ENCODE measurements around the gene N4BP2.
"Not testable (repeated sequence)": the region's sequence is repeated elsewhere in the genome, so short reads cannot be mapped to it uniquely, and the experiment has no call there.

N4BP2 gene

GRCh38 chr4:40099010-40099409 lies 42.4 kb downstream of the N4BP2 start:
- TF ChIP-seq POLR2AphosphoS5 (IDR thresholded peaks at IDR 0.05; ENCODE audit: low read depth, low read length) (no peak), POLR2A (IDR thresholded peaks at IDR 0.05; ENCODE audit: low read depth, low read length) (no peak), TAF1 (IDR thresholded peaks at IDR 0.05; ENCODE audit: borderline replicate concordance, low read depth, low read length) (no peak)
- no peak for FAIRE-seq
- DNase-seq (ENCODE audit: insufficient read length), result no peak

- DNase-seq (ENCODE audit: insufficient read length); FAIRE-seq: not testable (repeated sequence)
Measured at GRCh38 chr4:40107150-40107549, 50.5 kb downstream of the N4BP2 start.

- no peak for TF ChIP-seq TAF1 (IDR thresholded peaks at IDR 0.05; ENCODE audit: borderline replicate concordance, low read depth, low read length)
- no peak for TF ChIP-seq POLR2A (IDR thresholded peaks at IDR 0.05; ENCODE audit: low read depth, low read length)
- DNase-seq (ENCODE audit: insufficient read length), result no peak
- no peak for FAIRE-seq
Measured at GRCh38 chr4:40112027-40112792, 55.6 kb downstream of the N4BP2 start.

- TF ChIP-seq POLR2A (IDR thresholded peaks at IDR 0.05; ENCODE audit: low read depth, low read length) (no peak), TAF1 (IDR thresholded peaks at IDR 0.05; ENCODE audit: borderline replicate concordance, low read depth, low read length) (no peak), POLR2AphosphoS5 (IDR thresholded peaks at IDR 0.05; ENCODE audit: low read depth, low read length) (no peak)
- no peak for FAIRE-seq
- no peak for DNase-seq (ENCODE audit: insufficient read length)
Measured at GRCh38 chr4:40114206-40114605, 57.6 kb downstream of the N4BP2 start.

- no peak for FAIRE-seq
- TF ChIP-seq POLR2A (IDR thresholded peaks at IDR 0.05; ENCODE audit: low read depth, low read length) (no peak), TAF1 (IDR thresholded peaks at IDR 0.05; ENCODE audit: borderline replicate concordance, low read depth, low read length) (no peak), POLR2AphosphoS5 (IDR thresholded peaks at IDR 0.05; ENCODE audit: low read depth, low read length) (no peak)
Measured at GRCh38 chr4:40118861-40119260, 62.2 kb downstream of the N4BP2 start.

GRCh38 chr4:40119344-40119743 lies 62.7 kb downstream of the N4BP2 start:
- FAIRE-seq (no peak), DNase-seq (ENCODE audit: insufficient read length) (no peak)
- no peak for TF ChIP-seq TAF1 (IDR thresholded peaks at IDR 0.05; ENCODE audit: borderline replicate concordance, low read depth, low read length)

More at GRCh38 chr4:40118861-40119260, 62.2 kb downstream of the N4BP2 start:
- no peak for DNase-seq (ENCODE audit: insufficient read length)

GRCh38 chr4:40121515-40121914 lies 64.9 kb downstream of the N4BP2 start:
- FAIRE-seq, result no peak
- no peak for TF ChIP-seq TAF1 (IDR thresholded peaks at IDR 0.05; ENCODE audit: borderline replicate concordance, low read depth, low read length)
- TF ChIP-seq POLR2AphosphoS5 (IDR thresholded peaks at IDR 0.05; ENCODE audit: low read depth, low read length), result no peak
- no peak for TF ChIP-seq POLR2A (IDR thresholded peaks at IDR 0.05; ENCODE audit: low read depth, low read length)
- no peak for DNase-seq (ENCODE audit: insufficient read length)

GRCh38 chr4:40122941-40123340 lies 66.3 kb downstream of the N4BP2 start:
- FAIRE-seq, result no peak
- no peak for TF ChIP-seq POLR2AphosphoS5 (IDR thresholded peaks at IDR 0.05; ENCODE audit: low read depth, low read length)
- no peak for TF ChIP-seq TAF1 (IDR thresholded peaks at IDR 0.05; ENCODE audit: borderline replicate concordance, low read depth, low read length)
- TF ChIP-seq POLR2A (IDR thresholded peaks at IDR 0.05; ENCODE audit: low read depth, low read length), result no peak

GRCh38 chr4:40124690-40125089 lies 68.0 kb downstream of the N4BP2 start:
- FAIRE-seq (no peak), DNase-seq (ENCODE audit: insufficient read length) (no peak)
- TF ChIP-seq TAF1 (IDR thresholded peaks at IDR 0.05; ENCODE audit: borderline replicate concordance, low read depth, low read length), result no peak
- TF ChIP-seq POLR2AphosphoS5 (IDR thresholded peaks at IDR 0.05; ENCODE audit: low read depth, low read length), result no peak
- TF ChIP-seq POLR2A (IDR thresholded peaks at IDR 0.05; ENCODE audit: low read depth, low read length), result no peak

More at GRCh38 chr4:40122941-40123340, 66.3 kb downstream of the N4BP2 start:
- no peak for DNase-seq (ENCODE audit: insufficient read length)

GRCh38 chr4:40130401-40131036 lies 73.9 kb downstream of the N4BP2 start:
- no peak for DNase-seq (ENCODE audit: insufficient read length)
- no peak for FAIRE-seq

GRCh38 chr4:40132816-40133215 lies 76.2 kb downstream of the N4BP2 start:
- FAIRE-seq, result no peak
- TF ChIP-seq TAF1 (IDR thresholded peaks at IDR 0.05; ENCODE audit: borderline replicate concordance, low read depth, low read length) (no peak), POLR2AphosphoS5 (IDR thresholded peaks at IDR 0.05; ENCODE audit: low read depth, low read length) (no peak)

More at GRCh38 chr4:40130401-40131036, 73.9 kb downstream of the N4BP2 start:
- TF ChIP-seq POLR2A (IDR thresholded peaks at IDR 0.05; ENCODE audit: low read depth, low read length) (no peak), TAF1 (IDR thresholded peaks at IDR 0.05; ENCODE audit: borderline replicate concordance, low read depth, low read length) (no peak), POLR2AphosphoS5 (IDR thresholded peaks at IDR 0.05; ENCODE audit: low read depth, low read length) (no peak)

GRCh38 chr4:40134206-40134917 lies 77.7 kb downstream of the N4BP2 start:
- DNase-seq (ENCODE audit: insufficient read length) (no peak), FAIRE-seq (no peak)
- TF ChIP-seq POLR2AphosphoS5 (IDR thresholded peaks at IDR 0.05; ENCODE audit: low read depth, low read length), result no peak
- TF ChIP-seq TAF1 (IDR thresholded peaks at IDR 0.05; ENCODE audit: borderline replicate concordance, low read depth, low read length), result no peak
- no peak for TF ChIP-seq POLR2A (IDR thresholded peaks at IDR 0.05; ENCODE audit: low read depth, low read length)

More at GRCh38 chr4:40132816-40133215, 76.2 kb downstream of the N4BP2 start:
- DNase-seq (ENCODE audit: insufficient read length), result no peak

GRCh38 chr4:40136202-40136601 lies 79.6 kb downstream of the N4BP2 start:
- not testable (repeated sequence) for FAIRE-seq; DNase-seq (ENCODE audit: insufficient read length)

Data from GM12892 (cell line).